ENCODE measurements around the gene FOXP3.

FOXP3 gene

GRCh38 chrX:49227726-49228125 is 36.8 kb downstream of the FOXP3 start:
- H3K4me3 ChIP-seq (ENCODE audit: low read depth in 1 of 2, low read length in 2 of 2), result no peak overlapping the region
- H2AFZ ChIP-seq (ENCODE audit: low read depth, low read length), result no peak overlapping the region
- no peaks in the 10 kb centered on the region for H3K4me1 ChIP-seq (ENCODE audit: insufficient read depth, low read length)
- H3K27me3 ChIP-seq (ENCODE audit: insufficient read depth, low read length, poor library complexity), result no peaks in the 10 kb centered on the region
- no peaks in the 10 kb centered on the region for H3K9me3 ChIP-seq (ENCODE audit: insufficient read depth, low read length, severe bottlenecking)
- no peaks in the 10 kb centered on the region for H3K79me2 ChIP-seq (ENCODE audit: insufficient read depth, low read length)
- H3K4me2 ChIP-seq (ENCODE audit: insufficient read depth, low read length), result no peak overlapping the region
- TF ChIP-seq CTCF (IDR thresholded peaks at IDR 0.05; ENCODE audit: borderline replicate concordance, extremely low read depth, low read length, poor library complexity, severe bottlenecking) (no peak), EZH2 (IDR thresholded peaks at IDR 0.05; ENCODE audit: borderline replicate concordance, low read depth, low read length, severe bottlenecking) (no peak)
- H3K27ac ChIP-seq (ENCODE audit: low read length), result no peak overlapping the region
- H3K9ac ChIP-seq (ENCODE audit: low read depth, low read length), result no peak overlapping the region
- H3K36me3 ChIP-seq (ENCODE audit: insufficient read depth, low read length), result no peaks in the 10 kb centered on the region
- H4K20me1 ChIP-seq (ENCODE audit: insufficient read depth, low read length), result no peaks in the 10 kb centered on the region
- DNase-seq (no peak), ATAC-seq (ENCODE audit: insufficient read depth, low read depth) (no peak)

GRCh38 chrX:49226946-49227345 is 37.6 kb downstream of the FOXP3 start:
- H3K4me2 ChIP-seq (ENCODE audit: insufficient read depth, low read length), result no peak overlapping the region
- no peak overlapping the region for H3K27ac ChIP-seq (ENCODE audit: low read length)
- DNase-seq (no peak), ATAC-seq (ENCODE audit: insufficient read depth, low read depth) (no peak)
- no peaks in the 10 kb centered on the region for H3K27me3 ChIP-seq (ENCODE audit: insufficient read depth, low read length, poor library complexity)
- no peak overlapping the region for H3K9ac ChIP-seq (ENCODE audit: low read depth, low read length)
- no peak for TF ChIP-seq CTCF (IDR thresholded peaks at IDR 0.05; ENCODE audit: borderline replicate concordance, extremely low read depth, low read length, poor library complexity, severe bottlenecking)
- TF ChIP-seq EZH2 (IDR thresholded peaks at IDR 0.05; ENCODE audit: borderline replicate concordance, low read depth, low read length, severe bottlenecking), result no peak
- no peaks in the 10 kb centered on the region for H3K36me3 ChIP-seq (ENCODE audit: insufficient read depth, low read length)
- H3K4me1 ChIP-seq (ENCODE audit: insufficient read depth, low read length), result no peaks in the 10 kb centered on the region
- no peaks in the 10 kb centered on the region for H3K9me3 ChIP-seq (ENCODE audit: insufficient read depth, low read length, severe bottlenecking)
- no peak overlapping the region for H3K4me3 ChIP-seq (ENCODE audit: low read depth in 1 of 2, low read length in 2 of 2)
- H4K20me1 ChIP-seq (ENCODE audit: insufficient read depth, low read length), result no peaks in the 10 kb centered on the region
- H2AFZ ChIP-seq (ENCODE audit: low read depth, low read length), result no peak overlapping the region
- no peaks in the 10 kb centered on the region for H3K79me2 ChIP-seq (ENCODE audit: insufficient read depth, low read length)

GRCh38 chrX:49225858-49226257 is 38.7 kb downstream of the FOXP3 start:
- Histone ChIP-seq H3K27me3 (ENCODE audit: insufficient read depth, low read length, poor library complexity) (no peaks in the 10 kb centered on the region), H4K20me1 (ENCODE audit: insufficient read depth, low read length) (no peaks in the 10 kb centered on the region)
- TF ChIP-seq EZH2 (IDR thresholded peaks at IDR 0.05; ENCODE audit: borderline replicate concordance, low read depth, low read length, severe bottlenecking), result no peak
- TF ChIP-seq CTCF (IDR thresholded peaks at IDR 0.05; ENCODE audit: borderline replicate concordance, extremely low read depth, low read length, poor library complexity, severe bottlenecking), result no peak

GRCh38 chrX:49221868-49222267 is 42.6 kb downstream of the FOXP3 start:
- Histone ChIP-seq H2AFZ (ENCODE audit: low read depth, low read length) (no peak overlapping the region), H4K20me1 (ENCODE audit: insufficient read depth, low read length) (no peaks in the 10 kb centered on the region), H3K79me2 (ENCODE audit: insufficient read depth, low read length) (no peaks in the 10 kb centered on the region), H3K4me2 (ENCODE audit: insufficient read depth, low read length) (no peak overlapping the region), H3K9ac (ENCODE audit: low read depth, low read length) (no peak overlapping the region), H3K36me3 (ENCODE audit: insufficient read depth, low read length) (no peaks in the 10 kb centered on the region), H3K27me3 (ENCODE audit: insufficient read depth, low read length, poor library complexity) (no peaks in the 10 kb centered on the region), H3K4me3 (ENCODE audit: low read depth in 1 of 2, low read length in 2 of 2) (no peak overlapping the region), H3K27ac (ENCODE audit: low read length) (no peak overlapping the region), H3K9me3 (ENCODE audit: insufficient read depth, low read length, severe bottlenecking) (no peaks in the 10 kb centered on the region), H3K4me1 (ENCODE audit: insufficient read depth, low read length) (no peaks in the 10 kb centered on the region)
- ATAC-seq (ENCODE audit: insufficient read depth, low read depth) (no peak), DNase-seq (no peak)
- TF ChIP-seq EZH2 (IDR thresholded peaks at IDR 0.05; ENCODE audit: borderline replicate concordance, low read depth, low read length, severe bottlenecking), result no peak
- TF ChIP-seq CTCF (IDR thresholded peaks at IDR 0.05; ENCODE audit: borderline replicate concordance, extremely low read depth, low read length, poor library complexity, severe bottlenecking), result no peak

More at GRCh38 chrX:49225858-49226257, 38.7 kb downstream of the FOXP3 start:
- Histone ChIP-seq H3K79me2 (ENCODE audit: insufficient read depth, low read length) (no peaks in the 10 kb centered on the region), H3K9me3 (ENCODE audit: insufficient read depth, low read length, severe bottlenecking) (no peaks in the 10 kb centered on the region), H3K9ac (ENCODE audit: low read depth, low read length) (no peak overlapping the region), H3K4me1 (ENCODE audit: insufficient read depth, low read length) (no peaks in the 10 kb centered on the region), H3K27ac (ENCODE audit: low read length) (no peak overlapping the region), H3K4me2 (ENCODE audit: insufficient read depth, low read length) (no peak overlapping the region), H2AFZ (ENCODE audit: low read depth, low read length) (no peak overlapping the region), H3K4me3 (ENCODE audit: low read depth in 1 of 2, low read length in 2 of 2) (no peak overlapping the region), H3K36me3 (ENCODE audit: insufficient read depth, low read length) (no peaks in the 10 kb centered on the region)
- no peak for DNase-seq
- no peak for ATAC-seq (ENCODE audit: insufficient read depth, low read depth)
